Measurements from ENCODE around the gene TFCP2. TPM values are rescaled to one million over a fixed set of nuclear protein-coding genes. Genes with fewer than 3 reads are reported as not detected.

Gene TFCP2
- total and polyA plus RNA-seq, 2 of the 13 experiments (the other 11 are each of a cell fraction or from before 2014, with no cell fraction given): 7.6 to 10.0 TPM

- in situ Hi-C loops (cut with HindIII; ENCODE audit: extremely low pct_ligation_motif_present, low pct_unique_long_range_greater_than_20kb): no loop called here
- no TSS peak for BruUV-seq (replicated peaks)
- H2AFZ ChIP-seq (ENCODE audit: low read length): no peak overlapping the region
- H3K9ac ChIP-seq (ENCODE audit: insufficient read depth, low read depth, low read length): no peak overlapping the region
- no peaks in the 10 kb centered on the region for H4K20me1 ChIP-seq (ENCODE audit: insufficient read depth, low read length)
- H3K36me3 ChIP-seq (replicated peaks in 1 of 2; ENCODE audit: control insufficient read depth in 1 of 2, insufficient read depth in 2 of 2, low read length in 2 of 2): no peaks in the 10 kb centered on the region
- H3K4me2 ChIP-seq (ENCODE audit: low read depth, low read length): no peak overlapping the region
- no peaks in the 10 kb centered on the region for H3K79me2 ChIP-seq (ENCODE audit: insufficient read depth, low read length)
- no peak overlapping the region for H3K4me3 ChIP-seq (replicated peaks in 1 of 3; ENCODE audit: insufficient read depth in 1 of 3, low read depth in 2 of 3, low read length in 3 of 3)
- WGBS (ENCODE audit: low lambda C conversion rate): 72% methylated on average over 6 of the region's 6 CpGs
- ChIA-PET CTCF (ENCODE audit: low intra/inter-chr PET ratio, low total read pairs) (no interaction called here), POLR2A (interaction anchor here (1.8 kb wide), 1 partner anchor 33 kb away, joined by 4 read pairs; the partner anchor contains the start of gene DAZAP2)
- no peak overlapping the region for H3K27ac ChIP-seq (ENCODE audit: extremely low read length, insufficient read depth, low read length)
- FAIRE-seq (no peak), ATAC-seq (no peak), DNase-seq (ENCODE audit: low spot score) (no peak)
- no peaks in the 10 kb centered on the region for H3K9me3 ChIP-seq (ENCODE audit: low read length)
- peaks cover 17% of the 10 kb centered on the region for H3K4me1 ChIP-seq (ENCODE audit: insufficient read depth, low read length)
- H3K27me3 ChIP-seq (ENCODE audit: control insufficient read depth in 1 of 2, insufficient read depth in 2 of 2, low read length in 2 of 2): 0 out of 5 replicates have a peak, but pooled peaks cover 0 to 4% of the 10 kb centered on the region in 2 experiments
- intact Hi-C loops (cut with micrococcal nuclease; ENCODE audit: unreplicated experiment): no loop called here
- TF ChIP-seq NR1H2 (CRISPR knock-in tag; IDR thresholded peaks at IDR 0.05; ENCODE audit: borderline replicate concordance, low read depth) (no peak), ZHX1 (CRISPR knock-in tag; IDR thresholded peaks at IDR 0.05; ENCODE audit: low read depth) (no peak)
Observed at GRCh38 chr12:51205350-51205749, 32.4 kb upstream of the TFCP2 start.

- H4K20me1 ChIP-seq (ENCODE audit: insufficient read depth, low read length): no peaks in the 10 kb centered on the region
- ChIA-PET CTCF (ENCODE audit: low intra/inter-chr PET ratio, low total read pairs) (no interaction called here), POLR2A (no interaction called here)
- intact Hi-C loops (cut with micrococcal nuclease; ENCODE audit: unreplicated experiment) (no loop called here), in situ Hi-C loops (cut with HindIII; ENCODE audit: extremely low pct_ligation_motif_present, low pct_unique_long_range_greater_than_20kb) (no loop called here)
- H3K9ac ChIP-seq (ENCODE audit: insufficient read depth, low read depth, low read length): no peak overlapping the region
- 0 out of 5 replicates have a peak, but pooled peaks cover 0 to 4% of the 10 kb centered on the region in 2 experiments for H3K27me3 ChIP-seq (ENCODE audit: control insufficient read depth in 1 of 2, insufficient read depth in 2 of 2, low read length in 2 of 2)
- no peaks in the 10 kb centered on the region for H3K79me2 ChIP-seq (ENCODE audit: insufficient read depth, low read length)
- DNase-seq (ENCODE audit: low spot score) (no peak), ATAC-seq (no peak), FAIRE-seq (no peak)
- no peak overlapping the region for H3K27ac ChIP-seq (ENCODE audit: extremely low read length, insufficient read depth, low read length)
- 49% methylated on average over 5 of the region's 5 CpGs for WGBS (ENCODE audit: low lambda C conversion rate)
- no peak overlapping the region for H3K4me3 ChIP-seq (replicated peaks in 1 of 3; ENCODE audit: insufficient read depth in 1 of 3, low read depth in 2 of 3, low read length in 3 of 3)
- BruUV-seq (replicated peaks): no TSS peak
- no peak overlapping the region for H2AFZ ChIP-seq (ENCODE audit: low read length)
- H3K4me1 ChIP-seq (ENCODE audit: insufficient read depth, low read length): peaks cover 43% of the 10 kb centered on the region
- H3K4me2 ChIP-seq (ENCODE audit: low read depth, low read length): no peak overlapping the region
- H3K36me3 ChIP-seq (replicated peaks in 1 of 2; ENCODE audit: control insufficient read depth in 1 of 2, insufficient read depth in 2 of 2, low read length in 2 of 2): no peaks in the 10 kb centered on the region
- TF ChIP-seq ZNF577 (CRISPR knock-in tag; IDR thresholded peaks at IDR 0.05; ENCODE audit: borderline replicate concordance, low read depth): no peak
- TF ChIP-seq AGO2 (optimal IDR thresholded peaks at IDR 0.05; ENCODE audit: low read depth, low read length): no peak
- no peak for TF ChIP-seq ADNP (CRISPR knock-in tag; IDR thresholded peaks at IDR 0.05)
- TF ChIP-seq ZNF546 (CRISPR knock-in tag; conservative IDR thresholded peaks at IDR 0.05): no peak
- no peak for TF ChIP-seq ZNF839 (CRISPR knock-in tag; IDR thresholded peaks at IDR 0.05; ENCODE audit: borderline replicate concordance)
- TF ChIP-seq MIXL1 (CRISPR knock-in tag; IDR thresholded peaks at IDR 0.05): no peak
- TF ChIP-seq TEAD2 (CRISPR knock-in tag; IDR thresholded peaks at IDR 0.05): no peak
- TF ChIP-seq ARNT2 (CRISPR knock-in tag; IDR thresholded peaks at IDR 0.05; ENCODE audit: low read depth): no peak
- TF ChIP-seq ZNF24 (IDR thresholded peaks at IDR 0.05): no peak
- TF ChIP-seq STAG1 (CRISPR knock-in tag; IDR thresholded peaks at IDR 0.05): no peak
- no peak for TF ChIP-seq MXD1 (CRISPR knock-in tag; IDR thresholded peaks at IDR 0.05)
- no peak for TF ChIP-seq BATF2 (CRISPR knock-in tag; IDR thresholded peaks at IDR 0.05)
- TF ChIP-seq ZNF572 (CRISPR knock-in tag; IDR thresholded peaks at IDR 0.05): no peak
- no peak for TF ChIP-seq FOXA1 (IDR thresholded peaks at IDR 0.05)
- no peak for TF ChIP-seq FOXA1 (CRISPR knock-in tag; IDR thresholded peaks at IDR 0.05)
- H3K9me3 ChIP-seq (ENCODE audit: low read length): no peaks in the 10 kb centered on the region
Observed at GRCh38 chr12:51202718-51203117, 29.8 kb upstream of the TFCP2 start.

Measured in HepG2 (cell line).